Mammary epithelial cell (primary cell): ENCODE data around the gene USP22.

Source experiments
- CTCF ChIP-seq, 2 donors: IDR thresholded peaks in 1 of 2; conservative IDR thresholded peaks in 1 of 2; 2 replicates each; pipeline ENCODE4 v1.5.1; 2011 to 2012; ENCODE audit warnings: inconsistent platforms in 2 of 2, low read length in 2 of 2, mild to moderate bottlenecking in 2 of 2, control low read depth in 1 of 2, low read depth in 1 of 2; ENCODE audit not compliant: insufficient read depth in 1 of 2; ENCODE audit errors: extremely low read depth in 1 of 2
- EZH2 ChIP-seq: IDR thresholded peaks from 2 replicates; pipeline ENCODE4 v1.6.1; 2012; ENCODE audit warnings: low read length, inconsistent platforms, borderline replicate concordance

- TF ChIP-seq CTCF (conservative IDR thresholded peaks at IDR 0.05 in 1 of 2, IDR thresholded peaks at IDR 0.05 in 1 of 2; ENCODE audit: extremely low read depth in 1 of 2, insufficient read depth in 1 of 2, low read depth in 1 of 2, low read length in 2 of 2) (no peak), EZH2 (no peak)
Observed at GRCh38 chr17:21042458-21043295, at the start of gene USP22.
